HUES6 (cell line): ENCODE data around the gene ADARB1.
A peak's percentile ranks its signal among the peaks of the same experiment; 100 is the strongest.

Source experiments
- H3K27ac ChIP-seq: 2 replicates; pipeline ENCODE4 v1.7.0; 2013; ENCODE audit warnings: low read depth, mild to moderate bottlenecking, low read length, inconsistent platforms
- H3K27me3 ChIP-seq: 2 replicates; pipeline ENCODE4 v1.6.1; 2013; ENCODE audit warnings: low read length; ENCODE audit not compliant: control insufficient read depth, insufficient read depth
- H3K36me3 ChIP-seq: 2 replicates; pipeline ENCODE4 v1.6.1; 2013; ENCODE audit warnings: low read length; ENCODE audit not compliant: control insufficient read depth, insufficient read depth
- H3K4me1 ChIP-seq: 2 replicates; pipeline ENCODE4 v1.6.1; 2013; ENCODE audit warnings: low read length; ENCODE audit not compliant: control insufficient read depth, insufficient read depth
- H3K4me3 ChIP-seq: 2 replicates; pipeline ENCODE4 v1.5.1; 2013; ENCODE audit warnings: low read depth, low read length
- H3K9ac ChIP-seq: one replicate; pipeline ENCODE4 v1.6.1; 2013; ENCODE audit warnings: mild to moderate bottlenecking, low read length
- H3K9me3 ChIP-seq: 2 replicates; pipeline ENCODE4 v1.6.1; 2013; ENCODE audit warnings: low read depth, low read length; ENCODE audit not compliant: control insufficient read depth, insufficient read depth

Gene ADARB1

DNA sequence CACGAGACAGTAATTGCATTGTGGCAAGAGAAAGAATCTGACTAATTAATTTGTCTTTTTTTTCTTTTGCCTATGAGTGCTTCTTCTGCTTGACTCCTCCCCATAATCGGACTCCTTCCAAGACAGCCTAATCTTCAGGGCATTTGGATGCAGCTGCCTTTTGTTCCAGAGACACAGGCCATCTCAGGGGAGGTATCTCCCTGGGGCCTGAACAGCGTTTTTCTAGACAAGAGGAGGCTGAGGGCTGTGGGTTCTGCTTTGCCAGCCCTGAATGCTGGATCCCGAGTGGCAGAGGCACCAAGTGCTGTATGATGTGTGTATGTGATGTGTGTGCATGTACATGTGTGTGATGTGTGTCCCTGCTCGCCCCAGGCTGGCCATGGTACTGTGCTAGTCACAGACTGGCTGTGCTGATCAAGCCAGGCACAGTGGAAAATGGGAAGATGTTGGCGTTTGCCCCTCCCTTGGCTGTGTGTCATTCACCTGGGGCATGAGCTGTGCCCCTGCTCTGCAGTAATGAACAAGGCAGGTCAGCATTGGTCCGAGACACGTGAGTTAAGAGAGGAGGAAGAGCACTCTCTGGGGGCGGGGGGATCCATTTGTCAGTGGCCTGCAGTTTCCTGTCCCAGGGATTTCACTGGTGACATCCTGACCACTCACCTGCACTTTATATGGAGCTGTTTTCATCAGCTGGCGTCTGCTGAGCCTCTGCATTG is 77.2 kb downstream of the ADARB1 start:
- Histone ChIP-seq H3K36me3 (no peaks in the 10 kb centered on the region), H3K4me3 (no peak overlapping the region), H3K27ac (no peak overlapping the region), H3K4me1 (peaks cover 4% of the 10 kb centered on the region; the same call in 1 of the 2 replicates), H3K9ac (no peak overlapping the region), H3K27me3 (no peaks in the 10 kb centered on the region), H3K9me3 (no peaks in the 10 kb centered on the region)

DNA sequence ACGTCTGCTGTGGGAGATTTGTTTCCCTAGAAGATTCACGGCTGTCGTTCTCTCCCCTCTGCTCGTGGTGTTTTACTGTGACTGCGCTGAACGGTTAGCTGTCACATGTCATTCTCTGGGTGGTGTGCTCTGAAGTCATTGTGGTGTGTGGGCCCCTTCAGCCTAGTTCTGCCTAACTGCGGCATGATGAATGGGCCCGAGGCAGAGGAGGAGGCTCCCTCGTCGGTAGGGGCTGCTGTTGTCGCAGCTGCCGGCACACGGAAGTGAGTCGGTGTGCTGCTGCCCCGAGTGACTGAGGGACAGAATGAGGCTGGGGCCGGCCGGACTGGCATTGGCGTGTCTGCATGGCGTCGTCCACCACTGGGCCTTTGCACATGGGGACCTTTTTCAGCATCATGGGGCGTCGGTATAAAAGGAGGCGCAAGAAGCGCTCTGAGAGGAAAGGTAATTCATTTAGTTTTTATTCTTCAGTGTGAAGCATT is 77.9 kb downstream of the ADARB1 start:
- Histone ChIP-seq H3K9ac (no peak overlapping the region), H3K27me3 (no peaks in the 10 kb centered on the region), H3K4me1 (peaks cover 4% of the 10 kb centered on the region; the same call in 1 of the 2 replicates), H3K36me3 (no peaks in the 10 kb centered on the region), H3K4me3 (no peak overlapping the region), H3K27ac (no peak overlapping the region), H3K9me3 (no peaks in the 10 kb centered on the region)

DNA sequence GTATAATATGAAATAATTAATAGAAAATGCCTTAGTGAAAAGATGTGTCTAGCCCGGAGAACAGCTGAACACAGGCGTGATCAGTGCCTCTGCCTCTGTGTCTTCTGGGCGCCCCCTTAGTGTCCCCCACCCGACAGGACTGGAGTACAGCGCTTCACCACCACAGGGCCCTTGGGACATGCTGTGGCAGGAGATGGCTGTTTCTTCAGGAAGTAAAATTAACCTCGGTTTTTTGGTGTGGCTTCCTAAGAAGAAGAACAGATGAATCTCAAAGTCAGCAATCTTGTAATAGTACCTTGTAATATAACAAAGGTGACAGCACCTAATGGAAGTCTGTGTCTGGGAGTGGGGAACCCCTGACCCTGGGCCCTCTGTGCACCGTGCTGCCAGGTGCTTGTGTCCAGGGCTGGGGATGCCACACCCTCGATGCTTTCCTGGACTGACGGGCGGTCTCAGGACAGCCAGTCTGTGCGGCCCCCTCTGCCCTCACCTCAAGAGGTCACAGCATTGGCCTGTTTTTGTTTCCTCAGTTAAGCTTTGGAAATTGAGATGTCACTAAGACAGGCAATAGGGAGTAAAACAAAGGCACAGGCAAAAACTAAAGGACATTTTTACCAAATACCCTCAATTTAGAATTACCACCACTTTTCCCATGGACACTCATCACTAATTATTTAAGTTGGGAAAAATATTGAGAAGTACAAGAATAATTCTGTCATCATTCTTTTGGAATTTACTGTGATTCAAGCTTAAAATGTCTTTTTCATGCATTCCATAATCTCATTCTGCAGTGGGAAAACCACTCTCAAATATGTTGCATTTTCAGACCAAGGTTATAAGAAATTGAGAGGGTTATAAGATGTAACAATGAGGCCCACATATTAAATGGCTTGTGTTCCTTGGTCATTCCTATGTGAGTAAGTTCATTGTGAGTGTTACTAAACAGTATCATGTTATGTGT is 79.3 kb downstream of the ADARB1 start:
- H3K4me1 ChIP-seq, result peaks cover 10% of the 10 kb centered on the region; the same call in 1 of the 2 replicates
- H3K9me3 ChIP-seq, result no peaks in the 10 kb centered on the region
- no peak overlapping the region for H3K9ac ChIP-seq
- H3K27ac ChIP-seq, result no peak overlapping the region
- H3K36me3 ChIP-seq, result no peaks in the 10 kb centered on the region
- H3K27me3 ChIP-seq, result no peaks in the 10 kb centered on the region
- H3K4me3 ChIP-seq, result no peak overlapping the region

DNA sequence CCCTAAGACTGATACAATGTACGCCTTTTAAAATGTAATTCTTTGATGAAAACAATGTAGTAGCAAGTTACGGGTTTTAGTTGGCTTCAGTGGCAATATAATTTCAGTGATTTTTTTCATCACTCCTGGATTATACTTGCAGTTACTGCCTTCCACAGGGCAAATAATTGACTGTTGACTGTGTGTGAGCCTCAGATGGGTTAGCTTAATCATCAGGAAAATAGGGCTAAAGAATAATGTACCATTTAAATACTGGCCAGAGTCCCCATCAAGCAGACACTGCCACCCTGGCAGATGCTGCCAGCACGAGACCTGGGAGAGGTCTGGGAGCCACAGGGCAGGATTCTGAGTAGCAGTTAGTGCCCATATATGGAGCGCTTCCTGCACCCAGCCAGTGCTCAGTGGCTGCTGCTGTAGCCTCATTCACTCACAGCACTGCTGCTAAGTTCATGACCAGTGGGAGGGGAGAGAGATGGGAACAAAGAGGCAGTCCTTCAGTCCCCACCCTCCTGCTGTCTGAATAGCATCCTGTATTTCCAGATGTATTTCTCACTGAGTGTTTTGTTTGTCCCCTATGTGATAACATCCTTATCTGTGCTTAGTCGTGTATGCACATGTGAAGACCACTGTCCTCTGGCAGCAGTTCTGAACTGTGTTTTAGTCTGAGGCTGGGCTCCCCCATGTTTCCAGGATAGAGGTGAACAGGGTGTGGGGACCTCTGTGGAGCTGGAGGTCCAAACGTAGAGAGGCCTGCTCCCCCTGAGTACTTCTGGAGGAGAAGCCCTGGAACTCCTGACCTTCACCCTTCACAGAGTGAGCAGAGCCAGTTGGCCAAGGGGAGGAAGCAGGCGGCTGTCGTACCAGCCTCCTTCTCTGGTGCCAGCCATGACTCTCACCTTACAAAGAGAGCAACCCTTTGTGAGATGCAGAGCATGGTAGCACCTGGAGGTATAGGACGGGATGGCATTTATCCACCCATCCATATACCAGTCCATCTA is 80.4 kb downstream of the ADARB1 start:
- Histone ChIP-seq H3K4me3 (no peak overlapping the region), H3K36me3 (no peaks in the 10 kb centered on the region), H3K27me3 (no peaks in the 10 kb centered on the region), H3K9ac (no peak overlapping the region), H3K4me1 (peaks cover 10% of the 10 kb centered on the region; the same call in 1 of the 2 replicates), H3K27ac (no peak overlapping the region), H3K9me3 (no peaks in the 10 kb centered on the region)

DNA sequence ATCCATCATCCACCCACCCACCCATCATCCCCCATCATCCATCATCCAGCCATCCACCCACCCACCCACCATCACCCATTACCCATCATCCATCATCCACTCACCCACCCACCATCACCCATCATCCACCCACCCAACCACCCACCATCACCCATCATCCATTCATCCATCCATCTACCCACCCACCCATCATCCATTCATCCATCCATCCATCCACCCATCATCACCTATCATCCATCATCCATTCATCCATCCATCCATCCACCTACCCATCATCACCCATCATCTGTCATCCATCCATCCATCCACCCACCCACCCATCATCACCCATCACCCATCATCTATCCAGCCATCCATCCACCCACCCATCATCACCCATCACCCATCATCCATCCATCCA is 81.5 kb downstream of the ADARB1 start:
- peaks cover 12% of the 10 kb centered on the region; the same call in 1 of the 2 replicates for H3K4me1 ChIP-seq
- no peak overlapping the region for H3K27ac ChIP-seq
- H3K9me3 ChIP-seq, result no peaks in the 10 kb centered on the region
- no peak overlapping the region for H3K9ac ChIP-seq
- H3K36me3 ChIP-seq, result no peaks in the 10 kb centered on the region
- H3K4me3 ChIP-seq, result no peak overlapping the region
- no peaks in the 10 kb centered on the region for H3K27me3 ChIP-seq

DNA sequence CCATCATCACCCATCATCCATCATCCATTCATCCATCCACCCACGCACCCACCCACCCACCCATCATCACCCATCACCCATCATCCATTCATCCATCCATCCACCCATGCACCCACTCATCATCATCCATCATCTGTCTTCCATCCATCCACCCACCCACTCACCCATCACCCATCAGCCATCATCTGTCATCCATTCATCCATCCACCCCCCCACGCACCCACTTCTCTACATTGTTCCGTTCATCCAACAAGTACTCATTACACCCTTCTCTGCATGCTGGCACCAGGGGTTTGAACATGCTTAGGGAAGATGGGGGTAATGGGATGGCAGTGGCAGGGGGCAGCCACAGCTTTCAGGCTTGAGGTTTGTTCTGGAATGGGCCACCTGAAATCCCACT is 82.1 kb downstream of the ADARB1 start:
- Histone ChIP-seq H3K9me3 (no peaks in the 10 kb centered on the region), H3K36me3 (no peaks in the 10 kb centered on the region), H3K4me3 (no peak overlapping the region), H3K27ac (no peak overlapping the region), H3K9ac (no peak overlapping the region), H3K27me3 (no peaks in the 10 kb centered on the region), H3K4me1 (peaks cover 16% of the 10 kb centered on the region; the same call in 1 of the 2 replicates)

DNA sequence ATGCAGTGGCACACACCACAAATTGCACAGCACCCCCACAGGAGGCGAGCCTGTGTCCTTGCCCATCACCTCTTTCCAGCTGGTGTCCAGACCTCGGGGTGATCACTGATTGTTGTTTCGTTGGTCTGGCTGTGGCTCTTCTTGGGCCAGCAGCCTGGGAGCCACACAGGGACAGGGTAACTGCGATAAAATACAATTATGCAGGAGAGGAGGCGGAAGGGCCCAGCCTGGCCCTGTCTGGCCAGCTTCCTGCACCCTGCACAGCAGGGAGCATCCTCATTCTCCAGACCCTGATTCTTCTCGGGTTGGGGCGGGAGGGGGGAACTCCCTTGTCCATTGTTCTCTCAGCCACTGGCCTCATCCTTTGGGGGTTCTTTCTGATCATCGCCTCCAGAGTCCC is 83.6 kb downstream of the ADARB1 start:
- no peak overlapping the region for H3K27ac ChIP-seq
- peak overlapping the region; percentile 15 for H3K9ac ChIP-seq
- H3K4me3 ChIP-seq, result no peak overlapping the region
- H3K36me3 ChIP-seq, result no peaks in the 10 kb centered on the region
- H3K9me3 ChIP-seq, result no peaks in the 10 kb centered on the region
- no peaks in the 10 kb centered on the region for H3K27me3 ChIP-seq
- peaks cover 17% of the 10 kb centered on the region; the same call in 1 of the 2 replicates for H3K4me1 ChIP-seq

DNA sequence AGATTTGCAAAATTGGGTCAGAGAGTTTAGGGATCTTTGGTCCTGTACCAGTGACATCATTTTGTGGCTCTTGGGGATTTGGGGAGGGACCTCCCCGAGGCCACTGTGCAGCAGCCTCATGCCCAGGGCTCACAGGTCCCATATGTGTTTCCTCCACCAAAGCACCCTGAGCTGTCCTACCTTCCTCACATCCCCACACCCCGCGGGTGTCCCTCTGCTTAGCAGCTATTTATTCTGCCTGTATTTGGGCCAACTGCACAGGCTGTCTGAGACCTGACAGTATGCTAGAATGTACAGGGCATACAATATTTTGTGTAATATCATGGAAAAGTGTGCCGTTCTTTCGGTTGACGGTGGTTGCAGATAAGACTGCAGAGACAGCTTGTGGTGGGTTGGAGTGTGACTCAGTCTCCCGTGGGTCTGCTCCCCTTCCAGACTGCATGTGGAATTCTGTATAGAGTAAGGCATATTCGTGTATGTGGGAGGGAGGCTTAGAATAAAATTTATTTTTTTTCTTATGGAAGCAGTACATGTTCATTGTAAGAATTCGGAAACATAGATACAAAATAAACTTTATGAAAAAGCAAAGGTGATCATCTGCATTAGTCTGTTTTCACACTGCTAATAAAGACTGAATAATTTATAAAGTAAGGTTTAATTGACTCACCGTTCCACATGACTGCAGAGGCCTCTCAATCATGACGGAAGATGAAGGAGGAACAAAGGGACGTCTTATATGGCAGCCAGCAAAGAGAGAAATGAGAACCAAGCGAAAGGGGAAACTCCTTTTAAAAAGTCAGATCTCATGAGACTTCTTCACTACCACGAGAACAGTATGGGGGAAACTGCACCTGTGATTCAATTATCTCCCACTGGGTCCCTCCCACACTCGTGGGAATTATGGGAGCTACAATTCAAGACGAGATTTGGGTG is 84.4 kb downstream of the ADARB1 start:
- no peak overlapping the region for H3K9ac ChIP-seq

DNA sequence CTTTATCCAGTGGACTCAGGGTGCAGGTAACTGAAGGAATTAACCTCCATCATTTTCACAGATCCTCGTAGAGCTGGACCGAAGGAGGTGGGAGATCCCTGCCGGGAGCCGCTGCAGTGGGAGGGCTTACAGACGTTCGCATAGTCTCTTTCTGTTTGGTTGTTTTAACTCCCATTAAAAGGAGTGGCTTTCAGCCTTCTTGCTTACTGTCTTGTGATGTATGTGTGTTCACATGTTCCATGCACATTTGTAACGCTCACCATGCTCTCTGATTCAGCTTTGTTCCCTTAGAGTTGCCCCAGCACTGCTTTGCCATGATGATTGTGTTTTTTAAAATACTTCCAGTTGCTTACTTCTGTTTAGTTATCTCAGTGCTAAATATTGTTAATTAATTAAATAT is 85.8 kb downstream of the ADARB1 start:
- H3K9me3 ChIP-seq, result no peaks in the 10 kb centered on the region
- H3K27ac ChIP-seq, result no peak overlapping the region
- peaks cover 13% of the 10 kb centered on the region; the same call in 1 of the 2 replicates for H3K4me1 ChIP-seq
- no peak overlapping the region for H3K4me3 ChIP-seq
- no peaks in the 10 kb centered on the region for H3K27me3 ChIP-seq
- no peaks in the 10 kb centered on the region for H3K36me3 ChIP-seq
- H3K9ac ChIP-seq, result no peak overlapping the region

More for the DNA sequence above, 84.4 kb downstream of the ADARB1 start:
- H3K27me3 ChIP-seq, result no peaks in the 10 kb centered on the region
- peaks cover 17% of the 10 kb centered on the region; the same call in 1 of the 2 replicates for H3K4me1 ChIP-seq
- H3K27ac ChIP-seq, result no peak overlapping the region
- no peak overlapping the region for H3K4me3 ChIP-seq
- H3K9me3 ChIP-seq, result no peaks in the 10 kb centered on the region
- H3K36me3 ChIP-seq, result no peaks in the 10 kb centered on the region
